Caki2 (cell line): Measurements from ENCODE around the gene SCFD1. TPM values are rescaled to one million over a fixed set of nuclear protein-coding genes. Genes with fewer than 3 reads are reported as not detected.
"Not testable (repeated sequence)": the region's sequence is repeated elsewhere in the genome, so short reads cannot be mapped to it uniquely, and the experiment has no call there.

Source experiments
- DNase-seq: peaks from one replicate; pipeline ENCODE4 v3.0.0-alpha.2; 2015; ENCODE audit warnings: low read depth
- in situ Hi-C: cut with HindIII; loops from 2 replicates; pipeline ENCODE4 v1.10.0; 2016; ENCODE audit warnings: low sequenced_read_pairs, low pct_unique_long_range_greater_than_20kb, mixed read lengths
- total RNA-seq: library from RNA; depleted of rRNA; stranded (reverse); fragments of >200 nt; shearing (Covaris generic); gene quantifications from 2 replicates; pipeline ENCODE4 v1.2.3, GENCODE V29; 2014; ENCODE audit warnings: low replicate concordance

Gene SCFD1
- total RNA-seq, 1 experiment from 2014 or later, result 31.4 TPM

DNA sequence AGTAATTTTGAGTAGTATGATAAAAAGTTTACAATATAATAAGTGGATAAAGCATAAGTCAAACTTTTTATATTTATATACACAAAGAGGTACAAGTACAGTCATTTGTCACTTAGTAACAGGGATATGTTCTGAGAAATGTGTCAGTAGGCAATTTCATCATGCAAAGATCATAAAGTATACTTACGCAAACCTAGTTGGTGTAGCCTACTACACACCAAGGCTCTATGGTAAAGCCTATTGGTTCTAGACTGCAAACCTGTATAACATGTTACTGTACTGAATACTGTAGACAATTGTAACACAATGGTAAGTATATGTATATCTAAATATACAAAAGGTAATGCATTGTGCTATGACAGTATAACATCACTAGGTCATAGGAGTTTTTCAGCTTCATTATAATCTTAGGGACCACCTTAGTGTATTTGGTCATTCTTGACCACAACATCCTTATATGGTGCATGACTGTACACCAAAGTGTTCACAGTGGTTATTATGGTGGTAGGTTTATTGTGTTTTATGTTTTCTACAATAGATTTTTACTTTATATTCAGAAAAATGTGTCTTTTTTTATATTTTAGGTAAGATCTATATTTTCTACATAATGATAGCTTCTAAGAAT is 14.9 kb upstream of the SCFD1 start:
- in situ Hi-C loops, result no loop called here
- no peak for DNase-seq

GRCh38 chr14:30608533-30609006 is 13.5 kb upstream of the SCFD1 start:
- in situ Hi-C loops, result no loop called here
- DNase-seq, result peak; percentile 79

DNA sequence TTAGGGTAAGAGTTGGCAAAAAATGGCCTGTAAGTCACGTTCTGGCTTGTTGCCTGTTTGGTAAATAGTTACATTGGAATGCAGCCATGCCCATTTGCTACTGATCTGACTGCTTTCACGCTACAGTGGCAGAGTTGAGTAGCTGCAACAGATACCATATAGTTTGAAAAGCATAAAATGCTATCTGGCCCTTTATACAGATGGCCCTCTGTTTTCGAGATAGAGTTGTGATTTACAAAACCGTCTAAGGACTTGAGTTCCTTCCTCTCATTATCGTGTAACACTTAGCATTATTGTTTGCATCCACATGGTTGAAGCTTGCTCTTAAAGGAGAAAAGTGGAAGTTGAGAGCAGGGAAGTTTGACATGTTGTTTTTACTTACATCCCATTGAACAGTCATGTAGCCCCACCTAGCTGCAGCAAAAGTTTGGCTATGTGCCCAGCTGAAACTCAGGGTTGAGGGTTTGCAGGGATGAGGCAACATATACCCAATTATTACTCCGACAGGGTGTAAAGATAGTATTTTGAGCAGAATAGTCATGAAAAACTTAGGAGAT is 11.3 kb upstream of the SCFD1 start:
- in situ Hi-C loops, result no loop called here
- DNase-seq, result peak; percentile 49

- DNase-seq, result no peak
- in situ Hi-C loops, result no loop called here
These were observed 8.0 kb upstream of the SCFD1 start for GRCh38 chr14:30614155-30614554.

GRCh38 chr14:30620178-30620577 is 1.9 kb upstream of the SCFD1 start:
- DNase-seq, result no peak
- in situ Hi-C loops, result no loop called here

DNA sequence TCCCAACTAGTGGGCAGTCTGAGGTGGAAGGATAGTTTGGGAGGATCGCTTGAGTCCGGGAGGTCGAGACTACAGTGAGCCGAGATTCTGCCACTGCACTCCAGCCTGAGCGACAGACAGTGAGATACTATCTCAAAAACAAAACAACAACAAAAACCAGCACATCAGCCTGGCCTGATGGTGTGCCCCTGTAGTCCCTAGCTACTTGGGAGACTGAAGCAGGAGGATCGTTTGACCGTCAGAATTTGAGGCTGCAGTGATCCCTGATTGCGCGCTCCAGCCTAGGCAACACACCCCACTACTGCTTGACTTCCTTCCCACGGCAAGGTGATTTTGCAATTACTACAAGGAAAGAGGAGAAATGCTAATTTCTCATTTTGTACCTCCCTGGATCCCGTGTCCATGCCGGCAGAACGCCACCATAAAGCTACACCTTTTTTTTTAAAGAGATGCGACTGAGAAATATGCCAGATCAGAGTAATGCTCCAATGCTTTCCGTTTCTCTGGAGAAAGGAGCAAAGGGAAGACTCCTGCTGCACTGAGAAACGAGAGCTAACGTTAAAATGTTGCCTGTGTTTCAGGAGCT is 672 bp upstream of the SCFD1 start:
- in situ Hi-C loops, result no loop called here
- no peak for DNase-seq

- in situ Hi-C loops, result no loop called here
- DNase-seq, result no peak
These were observed 1.5 kb downstream of the SCFD1 start for GRCh38 chr14:30623412-30624131.

- in situ Hi-C loops, result no loop called here
These were observed 2.0 kb downstream of the SCFD1 start for GRCh38 chr14:30624132-30624423.

DNA sequence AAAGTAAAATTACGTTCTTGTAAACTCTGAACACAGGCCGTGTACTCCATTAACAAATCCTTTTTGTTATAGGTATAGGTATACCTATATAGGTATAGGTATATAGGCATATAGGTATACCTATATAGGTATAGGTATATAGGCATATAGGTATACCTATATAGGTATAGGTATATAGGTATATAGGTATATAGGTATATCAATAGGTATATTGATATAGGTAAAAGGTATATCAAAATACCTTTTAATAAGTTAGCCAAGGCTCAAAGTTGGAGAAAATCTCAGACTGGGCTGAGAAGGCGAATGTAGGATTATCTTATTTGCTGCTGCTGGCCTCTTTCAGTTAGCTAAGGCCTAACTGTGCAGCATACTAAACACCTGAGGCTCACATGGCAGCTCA is 3.4 kb downstream of the SCFD1 start:
- in situ Hi-C loops, result no loop called here
- DNase-seq, result no peak

More at GRCh38 chr14:30624132-30624423, 2.0 kb downstream of the SCFD1 start:
- no peak for DNase-seq

- peak; percentile 43 for DNase-seq
- in situ Hi-C loops, result not testable (repeated sequence)
These were observed 7.3 kb downstream of the SCFD1 start for GRCh38 chr14:30629432-30629831.

DNA sequence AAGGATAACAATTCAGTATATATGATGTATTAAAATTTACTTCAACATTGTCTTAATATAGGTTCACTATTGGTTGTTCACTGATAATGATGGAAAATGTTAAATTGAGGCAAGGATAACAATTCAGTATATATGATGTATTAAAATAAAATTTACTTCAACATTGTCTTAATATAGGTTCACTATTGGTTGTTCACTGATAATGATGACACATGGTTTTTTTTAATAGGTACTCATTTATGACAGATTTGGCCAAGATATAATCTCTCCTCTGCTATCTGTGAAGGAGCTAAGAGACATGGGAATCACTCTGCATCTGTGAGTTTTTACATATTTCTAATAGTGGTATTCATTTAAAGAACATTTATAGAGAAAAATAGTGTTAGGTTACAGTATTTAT is 8.1 kb downstream of the SCFD1 start:
- DNase-seq, result no peak
- in situ Hi-C loops, result no loop called here

DNA sequence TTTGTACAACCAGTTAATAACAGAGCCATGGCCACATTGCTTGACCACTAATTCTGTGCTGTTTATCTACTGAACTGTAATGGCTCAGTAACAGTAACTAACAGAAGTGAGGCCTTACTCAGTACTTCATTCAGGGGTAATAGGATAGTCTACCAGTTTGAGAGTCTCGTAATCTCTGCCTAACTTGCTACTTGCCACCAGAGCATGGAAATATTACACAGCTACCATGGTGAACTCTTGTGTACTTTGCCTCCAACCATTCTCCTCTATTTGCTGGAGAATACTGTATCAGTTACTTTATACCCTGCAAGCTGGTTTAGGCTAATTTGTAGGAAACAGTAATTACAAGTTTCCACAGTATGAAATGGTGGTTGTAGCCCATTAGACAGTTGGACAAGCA is 10.6 kb downstream of the SCFD1 start:
- no peak for DNase-seq
- in situ Hi-C loops, result no loop called here

- no peak for DNase-seq
- in situ Hi-C loops, result no loop called here
These were observed 16.8 kb downstream of the SCFD1 start for GRCh38 chr14:30638926-30639325.

DNA sequence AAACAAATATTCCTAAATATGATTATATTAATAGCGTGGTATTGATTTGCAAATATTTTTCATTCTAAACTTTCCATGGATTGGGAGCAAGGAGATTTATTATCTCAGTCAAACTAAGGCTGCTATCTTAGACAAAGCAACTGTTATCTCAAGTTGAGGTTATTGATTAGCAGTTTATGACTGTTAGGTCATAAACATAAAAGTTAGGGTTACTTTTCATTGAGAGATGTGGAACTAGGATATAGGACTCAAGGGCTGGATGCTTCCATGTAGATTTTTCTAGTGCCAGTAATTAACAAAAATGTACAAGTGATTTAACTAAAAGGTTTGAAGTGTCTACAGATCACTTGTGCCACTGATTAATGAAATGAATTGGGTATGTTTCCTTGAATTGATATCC is 19.1 kb downstream of the SCFD1 start:
- in situ Hi-C loops, result no loop called here
- DNase-seq, result no peak

DNA sequence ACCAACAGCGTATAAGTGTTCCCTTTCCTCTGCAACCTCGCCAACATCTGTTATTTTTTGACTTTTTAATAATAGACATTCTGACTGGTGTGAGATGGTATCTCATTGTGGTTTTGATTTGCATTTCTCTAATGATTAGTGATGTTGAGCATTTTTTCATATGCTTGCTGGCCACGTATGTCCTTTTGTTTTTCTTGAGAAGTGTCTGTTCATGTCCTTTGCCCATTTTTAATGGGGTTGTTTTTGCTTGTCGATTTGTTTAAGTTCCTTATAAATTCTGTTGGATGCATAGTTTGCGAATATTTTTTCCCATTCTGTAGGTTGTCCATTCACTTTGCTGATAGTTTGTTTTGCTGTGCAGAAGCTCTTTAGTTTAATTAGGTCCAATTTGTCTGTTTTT is 22.3 kb downstream of the SCFD1 start:
- DNase-seq, in situ Hi-C loops: not testable (repeated sequence)

DNA sequence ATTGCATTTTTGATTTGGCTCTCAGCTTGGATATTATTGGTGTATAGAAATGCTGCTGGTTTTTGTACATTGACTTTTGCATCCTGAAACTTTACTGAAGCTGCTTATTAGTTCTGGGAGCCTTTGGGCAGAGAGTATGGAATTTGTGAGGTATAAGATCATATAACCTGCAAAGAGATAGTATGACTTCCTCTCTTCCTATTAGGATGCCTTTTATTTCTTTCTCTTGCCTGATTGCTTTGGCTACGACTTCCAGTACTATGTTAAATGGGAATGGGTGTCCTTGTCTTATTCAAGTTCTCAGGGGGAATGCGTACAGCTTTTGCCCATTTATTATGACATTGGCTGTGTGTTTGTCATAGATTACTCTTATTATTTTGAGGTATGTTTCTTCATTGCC is 23.5 kb downstream of the SCFD1 start:
- DNase-seq, result no peak

GRCh38 chr14:30648471-30648870 is 26.4 kb downstream of the SCFD1 start:
- no peak for DNase-seq
- in situ Hi-C loops, result no loop called here

More for the DNA sequence above, 23.5 kb downstream of the SCFD1 start:
- in situ Hi-C loops, result no loop called here

DNA sequence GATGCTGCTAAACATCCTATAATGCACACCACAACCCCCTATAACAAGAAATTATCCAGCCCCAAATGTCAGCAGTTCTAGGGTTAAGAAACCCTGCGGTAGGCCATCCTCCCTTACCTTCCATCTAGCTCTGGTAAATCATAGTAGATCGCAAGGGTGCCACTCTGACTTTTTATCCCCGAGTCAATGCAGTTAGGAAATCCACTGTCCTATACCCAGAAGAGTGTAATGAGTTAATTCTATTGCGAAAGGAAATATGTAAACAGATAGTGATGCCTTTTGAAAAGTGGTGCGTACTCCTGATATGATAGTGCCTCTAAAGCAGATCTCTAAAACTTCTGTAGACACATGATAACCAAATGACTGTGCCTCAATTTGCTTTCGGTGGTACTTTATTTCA is 29.8 kb downstream of the SCFD1 start:
- no peak for DNase-seq
- in situ Hi-C loops, result no loop called here

DNA sequence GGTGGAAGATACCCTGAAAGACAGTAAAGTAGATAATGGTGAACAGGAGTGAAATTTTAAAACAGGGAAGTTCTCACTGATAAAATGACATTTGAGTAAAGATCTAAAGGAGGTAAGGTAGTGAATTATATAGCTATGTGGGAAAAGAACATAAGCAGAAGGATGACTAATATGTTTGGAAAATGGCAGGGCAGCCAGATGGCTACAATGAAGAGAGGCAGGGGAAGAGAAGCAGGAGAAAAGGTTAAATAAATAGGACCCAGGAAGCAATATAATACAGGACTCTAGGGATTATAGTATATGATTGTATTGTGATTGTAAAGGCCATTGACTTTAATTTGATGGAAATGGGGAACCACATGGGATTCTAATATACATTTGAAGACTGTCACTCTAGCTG is 33.0 kb downstream of the SCFD1 start:
- DNase-seq, result no peak
- in situ Hi-C loops, result no loop called here
